Hematopoietic multipotent progenitor cell treated with erythropoietin and hydrocortisone succinate and interleukin-3 and kit ligand, for 15 days (in vitro differentiated cells): Measurements from ENCODE around the gene INHA.
A peak's percentile ranks its signal among the peaks of the same experiment; 100 is the strongest.

Experiments used
- DNase-seq: peaks from one replicate; pipeline ENCODE4 v3.0.0-alpha.2; 2015; ENCODE audit warnings: low spot score

The INHA gene

GRCh38 chr2:219540784-219541504, 31.2 kb upstream of the INHA start:
- no peak for DNase-seq

GRCh38 chr2:219541611-219542180, 30.4 kb upstream of the INHA start:
- peak; percentile 71 for DNase-seq

GRCh38 chr2:219542931-219543595, 29.0 kb upstream of the INHA start:
- no peak for DNase-seq

GRCh38 chr2:219543596-219544358, 28.3 kb upstream of the INHA start, which contains the start of the genes CHPF and TMEM198:
Gene CHPF, minus strand, starts transcription at chr2:219543809. Its CDS starts 271 bp downstream, at chr2:219543538.
Gene TMEM198, plus strand, starts transcription at chr2:219544028. Its CDS starts 700 bp downstream, at chr2:219544728.
- DNase-seq: peak; percentile 72

- DNase-seq: no peak
Observed at GRCh38 chr2:219544567-219544966, 27.5 kb upstream of the INHA start.

- no peak for DNase-seq
Observed at GRCh38 chr2:219545295-219545942, 26.7 kb upstream of the INHA start.

GRCh38 chr2:219545943-219546352, 26.2 kb upstream of the INHA start:
- DNase-seq: no peak

- no peak for DNase-seq
Observed at GRCh38 chr2:219547621-219548020, 24.5 kb upstream of the INHA start.

GRCh38 chr2:219548990-219549389, 23.1 kb upstream of the INHA start:
- DNase-seq: no peak

GRCh38 chr2:219549619-219550018, 22.5 kb upstream of the INHA start:
- DNase-seq: no peak

GRCh38 chr2:219551441-219552381, 20.4 kb upstream of the INHA start:
- no peak for DNase-seq

- peak; percentile 72 for DNase-seq
Observed at GRCh38 chr2:219552382-219553167, 19.5 kb upstream of the INHA start.

- DNase-seq: no peak
Observed at GRCh38 chr2:219553168-219553417, 19.0 kb upstream of the INHA start.

- no peak for DNase-seq
Observed at GRCh38 chr2:219553463-219553963, 18.6 kb upstream of the INHA start.

- DNase-seq: no peak
Observed at GRCh38 chr2:219554350-219554749, 17.8 kb upstream of the INHA start.

- no peak for DNase-seq
Observed at GRCh38 chr2:219555956-219556355, 16.2 kb upstream of the INHA start.

- no peak for DNase-seq
Observed at GRCh38 chr2:219556413-219556812, 15.7 kb upstream of the INHA start.

- no peak for DNase-seq
Observed at GRCh38 chr2:219557320-219557719, 14.8 kb upstream of the INHA start.

GRCh38 chr2:219557791-219558785, 14.0 kb upstream of the INHA start:
- DNase-seq: no peak
